Stimulated activated CD4-positive, alpha-beta T cell treated with anti-CD3 and anti-CD28 coated beads, Interleukin-12 subunit alpha, Interleukin-12 subunit beta, amount 100 ng/mL, for 4 hours (primary cell): ENCODE data around the gene IQGAP1.
A peak's percentile ranks its signal among the peaks of the same experiment; 100 is the strongest.

ENCODE experiments used
- DNase-seq: peaks from one replicate; pipeline ENCODE4 v3.0.0-alpha.2; 2020

The IQGAP1 gene

DNA sequence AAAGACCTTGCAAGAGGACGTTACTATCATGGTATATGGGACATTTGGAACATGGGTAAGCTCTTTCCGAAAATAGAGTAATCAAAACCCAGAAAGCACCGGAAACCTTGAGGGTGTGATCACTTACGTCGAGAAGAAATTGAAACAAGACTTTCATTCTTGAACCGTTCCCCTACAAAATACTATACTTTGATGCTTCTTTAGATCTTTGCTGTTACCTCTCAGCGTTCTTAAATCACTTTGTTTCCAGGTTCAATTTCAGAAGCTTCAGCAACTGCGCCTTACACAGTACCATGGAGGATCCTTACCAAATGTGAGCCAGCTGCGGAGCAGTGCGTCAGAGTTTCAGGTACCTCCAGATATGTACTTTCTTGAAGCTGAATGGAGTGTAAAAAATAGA is 151.7 kb downstream of the IQGAP1 start:
- DNase-seq = peak; percentile 36

DNA sequence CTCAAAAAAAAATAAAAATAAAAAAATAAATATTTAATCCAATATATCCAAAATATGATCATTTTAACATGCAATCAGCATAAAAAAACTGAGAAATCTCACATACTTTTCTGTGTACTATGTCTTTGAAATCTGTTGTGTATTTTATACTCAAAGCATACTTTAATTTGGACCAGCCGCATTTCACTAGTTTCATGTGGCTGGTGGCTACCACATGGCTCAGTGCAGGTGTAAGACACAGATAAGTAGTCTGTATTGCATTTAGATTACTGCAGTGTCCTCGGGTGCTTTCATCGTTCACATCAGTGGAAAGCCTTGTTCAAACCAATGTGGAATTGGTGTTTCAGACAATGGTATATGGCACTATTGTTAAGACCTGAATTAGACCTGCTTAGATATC is 152.7 kb downstream of the IQGAP1 start:
- no peak for DNase-seq

DNA sequence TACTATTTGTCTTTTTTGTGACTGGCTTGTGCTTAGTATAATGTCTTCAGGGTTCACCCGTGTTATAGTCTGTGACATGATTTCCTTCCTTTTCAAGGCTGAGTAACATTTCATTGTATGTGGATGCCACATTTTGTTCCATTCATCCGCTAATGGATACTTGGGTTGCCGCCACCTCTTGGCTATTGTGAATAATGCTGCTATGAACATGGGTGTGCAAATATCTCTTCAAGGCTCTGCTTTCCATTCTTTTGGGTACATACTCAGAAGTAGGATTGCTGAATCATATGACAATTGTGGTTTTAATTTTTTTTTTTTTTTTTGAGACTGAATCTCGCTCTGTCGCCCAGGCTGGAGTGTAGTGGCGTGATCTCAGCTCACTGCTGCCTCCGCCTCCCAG is 157.1 kb downstream of the IQGAP1 start:
- DNase-seq = no peak

DNA sequence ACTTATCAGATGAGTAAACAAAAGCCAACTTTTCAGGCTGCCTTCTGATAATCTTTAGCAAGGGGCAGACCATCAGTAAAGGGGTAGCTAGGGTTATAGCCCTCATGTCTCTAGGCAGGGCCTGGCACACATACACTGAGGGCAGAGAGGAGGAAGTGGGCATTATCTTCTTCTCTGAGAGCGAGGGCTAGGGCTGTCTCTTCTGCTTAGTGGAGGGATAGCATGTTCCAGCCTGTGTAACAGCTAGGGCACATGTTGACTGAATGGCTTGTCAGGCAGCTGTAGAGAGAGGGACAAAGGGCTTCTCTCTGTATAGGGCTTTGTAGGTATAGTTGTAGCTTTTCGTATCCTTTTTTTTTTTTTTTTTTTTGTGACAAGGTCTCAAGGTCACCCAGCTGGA is 159.5 kb downstream of the IQGAP1 start:
- no peak for DNase-seq

DNA sequence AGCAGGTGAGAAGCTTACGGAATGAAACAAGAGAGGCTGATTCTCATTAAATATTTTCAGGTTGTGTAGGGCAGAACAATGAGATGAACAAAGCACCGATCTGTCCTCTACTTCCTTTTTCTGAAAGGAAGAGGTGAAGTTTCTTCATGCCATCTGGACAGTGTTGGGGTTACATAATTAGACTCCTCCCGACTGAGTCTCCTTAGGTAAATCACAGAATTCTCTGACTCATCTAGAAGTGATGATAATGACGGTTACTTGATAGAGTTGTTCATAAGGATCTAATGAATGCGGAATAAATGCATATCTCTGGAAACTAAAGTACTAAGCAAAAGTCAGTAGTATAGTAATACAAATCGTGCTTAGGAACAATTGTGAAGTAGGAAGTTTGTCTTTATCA is 162.9 kb downstream of the IQGAP1 start:
- no peak for DNase-seq
